ENCODE results near the gene PSMD14.
A peak's percentile ranks its signal among the peaks of the same experiment; 100 is the strongest.

The PSMD14 gene

DNA sequence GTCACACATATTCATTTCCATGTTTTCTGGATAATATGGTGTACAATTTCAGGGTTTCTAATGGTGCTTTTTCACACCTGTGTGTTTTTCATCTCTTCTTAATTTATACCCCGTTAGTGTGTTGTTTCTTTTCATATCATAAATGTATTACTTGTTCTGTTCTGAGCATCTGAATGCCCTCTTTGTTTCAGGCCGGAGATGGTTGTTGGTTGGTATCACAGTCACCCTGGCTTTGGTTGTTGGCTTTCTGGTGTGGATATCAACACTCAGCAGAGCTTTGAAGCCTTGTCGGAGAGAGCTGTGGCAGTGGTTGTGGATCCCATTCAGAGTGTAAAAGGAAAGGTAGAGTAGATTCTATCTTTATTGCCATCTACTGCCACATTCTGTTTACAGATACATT lies 62.8 kb downstream of the PSMD14 start:
- DNase-seq: no peak
- in situ Hi-C loops (cut with HindIII; ENCODE audit: low pct_ligation_motif_present, low pct_unique_long_range_greater_than_20kb, low sequenced_read_pairs): no loop called here

DNA sequence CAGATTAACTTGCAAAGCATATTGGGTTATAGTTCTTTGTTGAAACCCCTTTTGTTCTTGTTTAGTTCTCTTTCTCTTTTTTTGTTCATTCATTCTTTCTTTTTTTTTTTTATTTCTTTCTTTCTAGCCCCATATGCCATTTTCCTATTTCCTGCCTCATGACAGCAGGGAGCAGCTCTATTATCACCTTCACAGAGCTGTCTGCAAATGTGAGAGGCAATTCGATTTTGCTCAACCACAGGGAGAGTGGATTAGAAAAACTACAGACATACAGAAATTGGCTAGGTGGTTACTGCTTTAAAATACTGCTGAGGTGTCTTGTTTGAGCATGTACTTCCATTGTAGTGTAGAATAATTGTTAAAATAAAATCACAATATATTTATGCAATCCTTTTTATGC lies 63.6 kb downstream of the PSMD14 start:
- in situ Hi-C loops (cut with HindIII; ENCODE audit: low pct_ligation_motif_present, low pct_unique_long_range_greater_than_20kb, low sequenced_read_pairs): no loop called here
- DNase-seq: no peak

DNA sequence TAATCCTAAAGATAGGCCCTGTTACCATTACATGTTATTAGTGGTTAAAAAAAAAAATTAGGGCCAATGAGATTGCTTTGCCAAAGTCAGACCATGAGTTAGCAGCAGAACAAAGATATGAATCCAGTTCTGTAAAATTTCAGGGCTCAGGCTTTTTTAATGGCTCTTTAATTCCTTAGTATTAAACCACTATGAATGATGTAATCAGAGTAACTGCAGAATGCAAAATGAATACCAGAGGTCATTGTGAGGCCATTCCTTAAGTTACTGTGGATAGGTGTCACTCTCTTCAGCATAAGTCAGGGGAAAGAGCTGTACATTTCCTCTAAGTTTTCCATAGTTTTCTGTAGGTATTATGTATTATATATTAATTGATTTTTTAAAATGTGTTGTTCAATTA lies 65.7 kb downstream of the PSMD14 start:
- in situ Hi-C loops (cut with HindIII; ENCODE audit: low pct_ligation_motif_present, low pct_unique_long_range_greater_than_20kb, low sequenced_read_pairs): no loop called here
- peak; percentile 47 for DNase-seq

DNA sequence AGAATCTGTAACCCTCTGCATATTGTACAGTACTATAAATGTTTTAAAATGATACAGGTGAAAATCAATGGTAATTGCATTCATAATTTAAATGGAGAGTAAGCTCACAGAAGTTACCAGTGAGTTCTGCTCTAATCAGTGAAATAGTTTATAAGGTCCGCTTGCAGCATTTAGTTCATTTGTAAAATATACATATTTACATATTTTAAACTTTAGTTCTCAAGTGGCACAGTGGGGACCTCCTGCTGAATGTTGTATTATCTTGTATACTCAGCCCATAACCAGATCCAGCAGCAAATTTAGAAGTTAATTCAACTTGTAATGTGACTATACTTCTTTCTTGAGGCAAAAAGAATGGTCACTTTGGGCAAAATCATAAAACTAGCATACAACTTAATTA lies 66.2 kb downstream of the PSMD14 start:
- in situ Hi-C loops (cut with HindIII; ENCODE audit: low pct_ligation_motif_present, low pct_unique_long_range_greater_than_20kb, low sequenced_read_pairs): no loop called here
- no peak for DNase-seq

DNA sequence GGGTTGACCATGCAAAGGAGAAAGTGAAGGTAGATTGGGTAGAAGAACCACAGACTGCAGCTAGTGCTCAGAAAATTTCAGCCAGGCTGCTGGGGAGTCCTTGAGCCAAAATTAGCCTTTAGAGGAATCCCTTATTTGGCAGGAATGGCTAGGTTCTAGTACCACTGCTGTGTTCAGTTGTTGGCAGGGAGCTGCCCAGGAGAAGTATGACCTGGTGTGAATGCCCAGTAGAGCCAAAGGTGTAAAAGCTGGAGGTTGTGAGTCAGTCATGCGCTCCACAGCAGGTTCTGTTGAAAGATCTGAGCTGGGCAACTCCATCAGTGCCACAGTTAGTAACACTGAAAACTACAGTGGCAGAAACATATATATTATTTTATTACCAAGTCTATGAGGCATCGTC lies 71.5 kb downstream of the PSMD14 start:
- in situ Hi-C loops (cut with HindIII; ENCODE audit: low pct_ligation_motif_present, low pct_unique_long_range_greater_than_20kb, low sequenced_read_pairs): no loop called here
- DNase-seq: no peak

- no peak for DNase-seq
- in situ Hi-C loops (cut with HindIII; ENCODE audit: low pct_ligation_motif_present, low pct_unique_long_range_greater_than_20kb, low sequenced_read_pairs): no loop called here
Measured at GRCh38 chr2:161381546-161381945, 73.3 kb downstream of the PSMD14 start.

- in situ Hi-C loops (cut with HindIII; ENCODE audit: low pct_ligation_motif_present, low pct_unique_long_range_greater_than_20kb, low sequenced_read_pairs): no loop called here
- no peak for DNase-seq
Measured at GRCh38 chr2:161382747-161383146, 74.5 kb downstream of the PSMD14 start.

DNA sequence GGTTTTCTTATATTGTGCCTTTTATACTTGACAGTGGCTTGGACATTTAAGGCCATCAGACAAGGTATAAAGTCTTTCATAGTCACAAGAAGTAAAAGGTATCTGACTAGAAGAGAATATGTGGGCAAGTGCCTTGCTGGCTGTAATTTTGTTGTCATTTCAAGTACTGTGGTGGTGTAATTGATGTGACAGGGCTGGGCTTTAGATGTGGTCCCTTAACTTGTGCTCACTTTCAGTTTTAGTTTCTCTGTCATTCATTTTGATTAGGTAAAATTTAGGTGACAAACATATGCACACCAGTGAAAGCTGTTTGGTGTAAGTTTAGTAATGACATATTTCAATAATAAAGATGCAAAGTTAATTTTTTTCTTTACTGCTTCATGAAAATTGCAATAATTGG lies 76.6 kb downstream of the PSMD14 start:
- no peak for DNase-seq
- in situ Hi-C loops (cut with HindIII; ENCODE audit: low pct_ligation_motif_present, low pct_unique_long_range_greater_than_20kb, low sequenced_read_pairs): no loop called here

- in situ Hi-C loops (cut with HindIII; ENCODE audit: low pct_ligation_motif_present, low pct_unique_long_range_greater_than_20kb, low sequenced_read_pairs): no loop called here
- no peak for DNase-seq
Measured at GRCh38 chr2:161386228-161386824, 78.1 kb downstream of the PSMD14 start.

DNA sequence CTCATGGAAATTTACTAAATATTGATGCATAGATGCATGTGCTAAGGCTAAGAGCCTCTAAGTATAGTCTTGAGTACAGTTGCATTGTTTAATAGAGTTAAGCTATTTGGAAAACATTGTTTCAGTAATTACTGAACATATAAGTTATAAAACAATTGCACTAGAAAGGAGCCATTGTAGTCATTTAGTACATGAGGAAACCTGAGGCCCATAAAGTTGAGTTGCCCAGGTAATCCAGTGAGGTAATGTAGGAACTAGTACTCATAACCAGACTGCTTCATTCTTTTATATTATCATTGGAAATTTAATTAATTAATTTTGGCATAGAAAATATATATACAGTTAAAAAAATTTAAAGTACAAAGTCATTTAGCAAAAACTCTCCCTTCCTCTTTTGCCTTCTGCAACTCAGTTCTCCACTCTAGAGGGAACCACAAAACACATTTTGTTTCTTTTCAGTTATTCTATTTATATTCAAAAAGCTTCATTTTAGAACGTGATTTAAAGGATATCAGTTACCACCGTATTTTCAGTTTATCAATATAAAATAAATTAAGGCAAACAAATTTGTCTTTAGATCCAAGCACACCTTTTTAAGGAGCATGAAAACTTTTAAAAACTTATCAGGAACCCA lies 80.0 kb downstream of the PSMD14 start:
- no peak for DNase-seq
- in situ Hi-C loops (cut with HindIII; ENCODE audit: low pct_ligation_motif_present, low pct_unique_long_range_greater_than_20kb, low sequenced_read_pairs): no loop called here

DNA sequence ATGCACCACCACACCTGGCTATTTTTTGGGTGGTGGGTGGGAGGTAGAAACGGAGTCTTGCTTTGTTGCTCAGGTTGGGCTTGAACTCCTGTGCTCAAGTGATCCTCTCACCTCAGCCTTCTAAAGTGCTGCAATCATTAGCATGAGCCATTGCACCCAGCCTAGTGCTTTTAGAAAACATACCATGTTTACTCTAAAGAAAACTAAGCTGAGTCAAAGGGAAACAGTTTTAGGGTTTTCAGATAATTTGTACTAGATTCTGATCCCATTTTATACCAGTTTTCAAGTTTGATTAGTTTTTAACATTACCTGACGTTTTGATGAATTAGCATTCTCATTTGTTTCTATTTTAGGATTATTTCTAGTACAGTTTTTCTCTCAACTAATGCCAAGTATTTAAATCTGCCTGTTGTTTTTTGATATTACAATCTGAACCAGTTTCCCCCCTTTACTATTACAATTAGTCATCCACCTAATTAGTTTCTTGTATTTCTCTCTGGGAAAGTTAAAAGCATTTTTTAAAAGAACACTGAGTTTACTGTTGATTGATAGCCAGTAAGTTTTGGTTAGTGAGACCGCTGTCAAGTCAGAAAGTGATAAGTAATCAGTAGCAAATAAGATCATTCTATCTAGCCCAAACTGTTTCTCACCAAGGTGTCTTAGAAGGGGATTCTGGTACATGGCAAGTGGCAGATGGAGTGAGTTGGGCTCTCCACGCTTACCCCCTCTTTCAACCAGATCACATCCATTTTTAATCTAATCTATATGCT lies 83.7 kb downstream of the PSMD14 start:
- DNase-seq: no peak
- in situ Hi-C loops (cut with HindIII; ENCODE audit: low pct_ligation_motif_present, low pct_unique_long_range_greater_than_20kb, low sequenced_read_pairs): no loop called here

DNA sequence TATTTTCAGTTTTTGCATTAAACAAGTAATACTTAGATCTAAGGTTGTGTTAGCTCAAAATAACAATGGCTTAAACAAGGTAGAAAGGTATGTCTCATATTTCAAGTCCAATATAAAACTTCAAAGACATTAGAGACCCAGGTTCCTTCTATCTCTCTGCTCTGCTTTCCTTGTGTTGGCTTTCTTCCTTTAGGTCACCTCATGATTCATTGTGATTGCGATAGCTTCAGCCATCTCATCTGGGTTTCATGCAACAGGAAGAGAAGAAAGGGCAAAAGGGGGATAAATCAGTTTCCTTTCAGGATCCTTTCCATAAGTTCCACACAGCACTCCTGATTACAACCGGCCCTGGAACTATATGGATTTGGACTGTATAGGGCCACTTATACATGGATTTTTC lies 91.9 kb downstream of the PSMD14 start:
- in situ Hi-C loops (cut with HindIII; ENCODE audit: low pct_ligation_motif_present, low pct_unique_long_range_greater_than_20kb, low sequenced_read_pairs): no loop called here
- no peak for DNase-seq

- no peak for DNase-seq
- in situ Hi-C loops (cut with HindIII; ENCODE audit: low pct_ligation_motif_present, low pct_unique_long_range_greater_than_20kb, low sequenced_read_pairs): no loop called here
Measured at GRCh38 chr2:161402297-161402696, 94.1 kb downstream of the PSMD14 start.

GRCh38 chr2:161406316-161406715 lies 98.1 kb downstream of the PSMD14 start:
- in situ Hi-C loops (cut with HindIII; ENCODE audit: low pct_ligation_motif_present, low pct_unique_long_range_greater_than_20kb, low sequenced_read_pairs): no loop called here
- DNase-seq: no peak

DNA sequence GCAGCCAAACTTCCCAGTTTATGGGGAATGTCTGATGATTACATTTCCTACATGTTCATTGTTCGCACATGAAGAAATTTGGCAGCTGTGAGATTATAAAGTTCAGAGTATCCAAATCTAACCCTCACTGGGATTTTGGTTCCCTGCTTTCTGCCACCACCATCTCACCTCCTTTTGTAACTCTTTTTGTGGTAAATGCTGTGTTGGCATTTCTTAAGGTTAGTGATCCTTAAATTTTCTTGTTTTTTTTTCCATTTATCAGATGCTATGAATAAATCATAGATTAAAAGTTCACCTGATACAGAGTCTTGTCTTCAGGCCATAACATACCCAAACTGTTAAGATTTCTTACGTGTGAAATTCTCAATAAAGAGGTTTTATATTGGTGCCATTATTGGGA lies 99.4 kb downstream of the PSMD14 start:
- in situ Hi-C loops (cut with HindIII; ENCODE audit: low pct_ligation_motif_present, low pct_unique_long_range_greater_than_20kb, low sequenced_read_pairs): no loop called here
- no peak for DNase-seq

DNA sequence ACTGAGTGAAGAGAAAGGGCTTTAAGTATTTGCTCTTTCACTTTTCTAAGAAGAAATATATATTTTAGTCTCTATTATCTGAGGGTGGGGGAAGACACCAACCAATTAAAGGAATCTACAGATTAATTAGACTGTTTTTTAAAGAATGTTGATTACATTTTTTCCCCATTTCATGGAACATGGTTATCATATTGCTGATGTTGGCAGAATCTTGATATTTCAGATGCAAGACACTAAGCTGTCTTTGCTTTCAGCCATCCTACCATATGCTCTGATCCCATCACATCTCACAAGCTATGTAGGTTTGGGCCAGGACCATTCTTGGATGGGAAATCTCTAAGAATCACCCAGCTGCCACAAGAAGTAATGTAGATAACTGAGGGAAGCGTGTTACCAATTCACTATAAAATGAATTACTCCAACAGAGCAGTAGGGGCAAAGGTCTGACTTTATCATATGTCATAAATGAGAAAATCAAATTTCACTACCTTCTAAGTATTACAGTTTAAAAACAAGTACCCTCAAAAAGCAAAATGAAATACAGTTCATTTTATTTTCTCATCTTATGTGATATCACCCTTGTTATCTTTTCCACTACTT lies 101.2 kb downstream of the PSMD14 start:
- DNase-seq: no peak
- in situ Hi-C loops (cut with HindIII; ENCODE audit: low pct_ligation_motif_present, low pct_unique_long_range_greater_than_20kb, low sequenced_read_pairs): no loop called here

- in situ Hi-C loops (cut with HindIII; ENCODE audit: low pct_ligation_motif_present, low pct_unique_long_range_greater_than_20kb, low sequenced_read_pairs): no loop called here
- no peak for DNase-seq
Measured at GRCh38 chr2:161412346-161412745, 104.1 kb downstream of the PSMD14 start.

DNA sequence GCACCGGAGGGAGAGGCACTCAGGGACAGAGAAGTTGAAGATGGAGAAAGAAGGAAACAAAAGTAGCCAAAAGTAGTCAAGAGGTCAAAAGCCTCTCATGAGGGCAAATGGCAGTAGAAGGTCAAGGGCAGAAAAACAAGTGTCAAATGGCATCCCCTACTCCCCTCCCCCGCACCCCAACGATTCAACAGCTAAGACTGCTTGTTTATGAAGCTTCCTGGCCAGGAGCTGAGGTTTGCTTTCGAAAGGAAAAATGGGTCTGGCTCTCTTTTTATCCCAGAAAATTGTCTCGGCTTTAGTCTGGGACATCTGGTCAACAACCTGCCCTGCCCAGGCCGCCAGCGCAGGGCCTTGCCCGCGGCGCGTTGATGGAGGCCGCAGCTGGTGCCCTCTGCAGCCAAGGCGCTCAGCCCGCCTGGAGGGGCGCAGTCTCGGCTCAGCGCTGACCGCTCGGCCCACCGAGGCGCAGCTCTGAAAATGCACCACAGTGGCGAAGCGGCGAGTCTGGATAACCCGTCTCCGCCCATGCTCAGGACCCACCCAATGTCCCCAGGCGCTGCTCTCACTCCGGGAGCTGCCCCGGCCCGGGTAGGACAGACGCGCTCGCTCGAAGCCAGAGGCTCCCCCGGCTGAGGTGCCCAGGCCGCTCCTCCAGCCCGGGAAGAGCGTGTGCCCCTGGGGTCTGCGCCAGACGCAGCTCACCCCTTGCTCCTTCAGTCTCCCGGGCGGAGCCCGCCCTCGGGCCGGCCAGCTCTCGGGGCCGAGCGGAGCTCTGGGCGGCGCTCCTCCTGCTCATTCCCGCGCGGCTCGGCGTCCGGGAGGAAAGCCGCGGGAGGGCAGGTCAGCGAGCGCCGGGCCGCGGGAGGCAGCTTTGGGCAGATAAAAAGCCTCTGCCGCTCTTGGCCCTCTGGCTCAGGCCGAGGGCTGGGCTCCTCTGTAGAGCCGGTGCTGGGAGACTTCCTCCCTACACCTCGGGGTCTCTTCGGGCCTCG lies 106.1 kb downstream of the PSMD14 start:
- DNase-seq: peak; percentile 70
- in situ Hi-C loops (cut with HindIII; ENCODE audit: low pct_ligation_motif_present, low pct_unique_long_range_greater_than_20kb, low sequenced_read_pairs): no loop called here
